GM12872 (cell line): ENCODE data around the gene CHIC2.

ENCODE experiments used
- CTCF ChIP-seq: IDR thresholded peaks from 3 replicates; pipeline ENCODE4 v1.5.1; 2011; ENCODE audit warnings: low read depth, mild to moderate bottlenecking, low read length, moderate library complexity; ENCODE audit not compliant: insufficient read depth

CHIC2 gene

GRCh38 chr4:54064317-54065111 is at the start of gene CHIC2:
Gene CHIC2 (minus strand): TSS chr4:54064605. CDS start chr4:54064300, 305 bp downstream.
- TF ChIP-seq CTCF: no peak

- TF ChIP-seq CTCF: no peak
Measured at GRCh38 chr4:54110019-54110416, 45.6 kb upstream of the CHIC2 start.

- no peak for TF ChIP-seq CTCF
Measured at GRCh38 chr4:54109241-54110018, 45.0 kb upstream of the CHIC2 start.

GRCh38 chr4:54107951-54108748 is 43.7 kb upstream of the CHIC2 start:
- TF ChIP-seq CTCF: no peak

GRCh38 chr4:54104907-54105306 is 40.5 kb upstream of the CHIC2 start:
- no peak for TF ChIP-seq CTCF

- no peak for TF ChIP-seq CTCF
Measured at GRCh38 chr4:54103190-54103574, 38.8 kb upstream of the CHIC2 start.
